ENCODE data around the gene SIL1. TPM values are rescaled to one million over a fixed set of nuclear protein-coding genes. Genes with fewer than 3 reads are reported as not detected.

SIL1 gene
- total and polyA plus RNA-seq, 9 of the 15 experiments (the other 6 are each of a cell fraction or from before 2014, with no cell fraction given): 1.3 to 30.5 (median 18.1) TPM

- TF ChIP-seq DNMT1 (IDR thresholded peaks at IDR 0.05) (no peak), DMBX1 (CRISPR knock-in tag; IDR thresholded peaks at IDR 0.05; ENCODE audit: borderline replicate concordance) (peak; percentile 34; the same call in 1 of the 2 replicates), ZNF449 (CRISPR knock-in tag; IDR thresholded peaks at IDR 0.05) (no peak), RB1 (IDR thresholded peaks at IDR 0.05; ENCODE audit: low read depth) (no peak), CUX1 (CRISPR knock-in tag; IDR thresholded peaks at IDR 0.05) (no peak), HMGXB4 (CRISPR knock-in tag; IDR thresholded peaks at IDR 0.05) (no peak), TCF7L2 (IDR thresholded peaks at IDR 0.05; ENCODE audit: low read depth, low read length) (no peak), CSDE1 (IDR thresholded peaks at IDR 0.05) (no peak), TFAM (CRISPR knock-in tag; conservative IDR thresholded peaks at IDR 0.05) (no peak), IRF1 (CRISPR knock-in tag; IDR thresholded peaks at IDR 0.05; ENCODE audit: borderline replicate concordance) (no peak), CHAMP1 (IDR thresholded peaks at IDR 0.05) (no peak), CEBPG (CRISPR knock-in tag; IDR thresholded peaks at IDR 0.05) (no peak), CEBPG (tag; conservative IDR thresholded peaks at IDR 0.05 in 1 of 2, IDR thresholded peaks at IDR 0.05 in 1 of 2) (no peak), HDAC3 (IDR thresholded peaks at IDR 0.05; ENCODE audit: borderline replicate concordance, partially characterized antibody) (no peak), SAFB2 (IDR thresholded peaks at IDR 0.05; ENCODE audit: borderline replicate concordance, low read depth, low read length, severe bottlenecking) (no peak), GATAD2B (IDR thresholded peaks at IDR 0.05; ENCODE audit: borderline replicate concordance) (no peak)
Measured at GRCh38 chr5:138979684-138980280, 218.4 kb downstream of the SIL1 start (continued).
